Stimulated activated CD8-positive, alpha-beta memory T cell treated with anti-CD3 and anti-CD28 coated beads, Interleukin-12 subunit alpha, Interleukin-12 subunit beta, amount 100 ng/mL, for 24 hours (primary cell): ENCODE measurements around the gene AK2.
"Not testable (repeated sequence)": the region's sequence is repeated elsewhere in the genome, so short reads cannot be mapped to it uniquely, and the experiment has no call there.

ENCODE experiments used
- DNase-seq: peaks from one replicate; pipeline ENCODE4 v3.0.0-alpha.2; 2020; ENCODE audit errors: extremely low read depth

Gene AK2

DNA sequence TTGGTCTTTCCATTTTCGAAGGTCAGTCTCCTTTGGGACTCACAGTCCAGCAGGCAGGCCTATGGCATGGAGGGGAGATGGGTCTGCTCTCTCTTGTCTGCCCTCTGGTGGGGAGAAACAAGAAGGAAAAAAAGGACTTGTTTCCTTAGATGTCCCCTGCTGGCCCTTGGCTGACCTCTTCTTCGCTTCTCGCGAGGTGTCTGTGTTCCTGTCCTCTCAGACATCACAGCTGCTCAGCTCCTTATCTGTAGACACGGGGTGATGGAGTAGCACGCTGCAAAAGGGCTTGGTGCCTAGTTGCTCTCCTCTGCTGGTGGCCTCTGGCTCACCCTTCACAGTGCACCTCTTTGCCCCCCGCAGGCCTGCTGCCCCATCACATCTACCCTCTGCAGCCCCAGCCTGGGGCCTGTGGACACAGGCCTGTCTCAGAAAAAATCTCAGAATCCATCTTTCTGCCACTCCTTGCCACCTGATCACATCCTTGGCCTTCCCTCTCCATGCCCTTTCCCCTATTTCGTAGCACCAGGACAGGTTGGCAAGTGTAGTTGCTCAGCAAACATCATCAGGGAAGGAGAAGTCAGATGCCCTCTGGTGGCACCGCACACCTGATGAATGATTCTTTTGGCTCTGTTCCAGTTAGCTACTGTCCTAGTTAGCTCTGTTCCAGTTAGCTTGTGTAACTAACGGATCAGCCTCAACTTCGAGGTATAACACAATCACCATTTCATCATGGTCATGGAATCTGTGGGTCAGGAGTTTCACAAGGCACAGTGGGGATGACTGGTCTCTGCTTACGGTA, 18.7 kb upstream of the AK2 start:
- no peak for DNase-seq

- no peak for DNase-seq
These were observed 13.8 kb upstream of the AK2 start for GRCh38 chr1:33050221-33051076.

DNA sequence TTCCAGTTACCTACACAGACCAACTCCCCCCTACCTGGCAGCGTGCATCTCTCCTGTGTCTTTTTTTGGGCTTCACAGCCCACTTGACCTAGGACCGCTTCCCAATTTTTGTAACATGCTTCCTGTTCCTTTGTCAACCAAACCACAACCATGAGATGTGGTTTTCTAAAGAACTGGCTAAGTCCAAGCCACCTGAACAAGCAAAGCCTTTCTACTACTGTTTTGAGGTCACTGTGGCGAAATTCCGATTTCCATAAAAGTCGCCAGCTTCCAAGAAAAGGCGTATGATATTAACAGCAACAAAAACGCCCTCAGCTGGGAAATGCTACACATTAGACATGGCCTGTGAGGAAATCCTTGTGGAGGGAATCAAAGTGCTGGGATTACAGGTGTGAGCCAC, 12.7 kb upstream of the AK2 start:
- no peak for DNase-seq

GRCh38 chr1:33048426-33048825, 11.7 kb upstream of the AK2 start:
- DNase-seq, result no peak

DNA sequence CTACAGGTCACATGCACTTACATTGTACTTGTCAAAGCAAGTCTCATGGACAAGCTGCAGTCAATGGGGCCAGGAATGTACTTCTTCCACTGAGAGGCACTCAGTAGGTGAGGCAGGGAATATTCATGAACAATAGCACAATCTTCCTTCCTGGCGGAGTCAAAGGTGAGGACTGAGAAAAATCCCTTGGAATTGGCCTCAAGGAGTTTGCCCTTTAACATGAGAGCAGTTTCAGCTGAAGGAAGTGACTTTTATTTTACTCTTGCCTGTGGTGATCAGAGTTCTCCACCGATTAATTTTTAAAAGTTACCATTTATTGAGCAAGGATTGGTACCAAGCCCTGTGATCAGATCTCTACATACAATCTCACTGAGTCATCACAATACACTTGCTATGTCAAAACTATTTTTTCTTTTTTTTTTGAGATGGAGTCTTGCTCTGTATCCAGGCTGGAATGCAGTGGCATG, 11.2 kb upstream of the AK2 start:
- no peak for DNase-seq

DNA sequence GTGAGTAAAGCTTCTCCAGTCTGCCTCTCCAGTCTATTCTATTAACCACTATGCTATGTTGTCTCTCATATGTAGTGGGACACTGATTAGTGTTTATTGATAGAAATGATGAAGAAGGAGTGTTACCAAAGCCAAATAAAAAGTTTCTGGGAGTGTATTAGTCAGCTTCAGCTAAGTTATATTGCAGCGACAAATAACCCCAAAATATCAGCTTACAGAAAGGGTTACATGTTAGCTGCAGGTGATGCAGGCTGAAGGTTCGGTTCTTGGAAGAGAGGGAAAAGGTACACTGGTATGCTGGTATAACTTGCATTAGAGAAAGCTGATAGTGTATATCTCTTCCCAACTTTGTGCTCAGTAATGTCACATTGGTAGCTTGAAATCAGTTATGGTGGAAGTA, 10.6 kb upstream of the AK2 start:
- no peak for DNase-seq

GRCh38 chr1:33046234-33046633, 9.6 kb upstream of the AK2 start:
- DNase-seq, result not testable (repeated sequence)

- no peak for DNase-seq
These were observed 9.1 kb upstream of the AK2 start for GRCh38 chr1:33045814-33046213.

DNA sequence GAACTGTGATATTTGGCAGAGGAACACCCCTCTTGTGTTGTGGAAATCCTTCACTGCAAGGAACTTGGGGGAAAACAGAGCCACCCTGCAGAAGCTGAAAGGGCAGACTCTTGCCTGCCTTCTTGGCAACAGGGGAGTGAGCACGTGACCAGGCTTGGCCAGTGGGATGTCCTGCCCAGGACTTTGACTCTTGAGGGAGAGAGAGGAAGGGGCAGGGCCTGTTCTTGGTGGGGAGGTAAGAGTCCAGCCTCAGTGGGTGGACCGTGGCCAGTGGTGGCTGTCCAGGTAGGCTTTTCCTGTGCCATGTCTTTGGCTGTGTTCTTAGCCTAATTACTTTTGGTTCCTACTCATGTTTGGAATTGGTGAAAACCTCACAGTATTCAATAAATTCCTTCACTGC, 8.6 kb upstream of the AK2 start:
- DNase-seq, result no peak

GRCh38 chr1:33043267-33044092, 6.8 kb upstream of the AK2 start:
- no peak for DNase-seq

- no peak for DNase-seq
These were observed 6.1 kb upstream of the AK2 start for GRCh38 chr1:33042831-33043230.

- DNase-seq, result no peak
These were observed 4.3 kb upstream of the AK2 start for GRCh38 chr1:33041026-33041425.

- no peak for DNase-seq
These were observed 3.2 kb upstream of the AK2 start for GRCh38 chr1:33039840-33040239.

DNA sequence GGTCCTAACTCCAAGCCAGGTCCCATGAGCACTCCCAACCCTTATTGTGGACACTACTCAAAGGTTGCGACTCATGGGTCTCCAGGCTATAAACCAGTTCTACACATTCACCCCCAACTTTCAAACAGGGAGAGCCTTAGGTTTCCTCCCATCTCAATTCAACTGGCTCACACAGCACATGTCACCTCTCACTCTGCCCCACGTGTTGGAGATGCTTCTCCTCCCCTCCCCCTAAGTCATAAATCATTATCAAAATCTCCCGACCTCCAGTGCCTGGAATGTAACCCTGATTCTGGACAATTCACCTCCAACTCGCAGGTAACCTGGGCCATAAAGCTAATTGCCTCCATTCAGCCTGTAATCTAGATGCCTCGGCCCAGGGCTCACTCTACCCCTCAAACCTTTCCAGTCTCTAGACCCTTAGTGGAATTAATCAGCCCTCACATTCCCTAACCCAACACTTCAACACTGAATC, 595 bp downstream of the AK2 start:
- no peak for DNase-seq

- DNase-seq, result no peak
These were observed 4.4 kb downstream of the AK2 start for GRCh38 chr1:33032126-33032869.

- no peak for DNase-seq
These were observed 5.2 kb downstream of the AK2 start for GRCh38 chr1:33031506-33031905.

DNA sequence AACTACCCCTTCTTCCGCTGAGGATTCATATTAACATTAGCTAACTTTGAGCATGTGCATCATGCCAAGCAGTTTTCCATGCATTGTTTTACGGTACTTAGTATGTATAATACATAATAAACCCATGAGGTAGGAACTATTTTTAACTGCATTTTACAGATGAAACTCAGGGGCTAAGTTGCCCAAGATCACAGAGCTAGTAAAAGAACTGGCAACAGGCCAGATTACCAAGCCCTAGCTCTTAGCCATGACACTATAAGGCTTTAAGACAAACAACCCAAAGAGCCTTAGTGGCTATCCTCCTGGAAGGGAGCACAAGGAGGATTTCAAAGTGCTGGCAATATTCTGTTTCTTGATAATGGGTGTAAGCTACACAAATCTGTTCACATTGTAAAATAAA, 6.1 kb downstream of the AK2 start:
- no peak for DNase-seq

- DNase-seq, result no peak
These were observed 6.8 kb downstream of the AK2 start for GRCh38 chr1:33029921-33030320.

DNA sequence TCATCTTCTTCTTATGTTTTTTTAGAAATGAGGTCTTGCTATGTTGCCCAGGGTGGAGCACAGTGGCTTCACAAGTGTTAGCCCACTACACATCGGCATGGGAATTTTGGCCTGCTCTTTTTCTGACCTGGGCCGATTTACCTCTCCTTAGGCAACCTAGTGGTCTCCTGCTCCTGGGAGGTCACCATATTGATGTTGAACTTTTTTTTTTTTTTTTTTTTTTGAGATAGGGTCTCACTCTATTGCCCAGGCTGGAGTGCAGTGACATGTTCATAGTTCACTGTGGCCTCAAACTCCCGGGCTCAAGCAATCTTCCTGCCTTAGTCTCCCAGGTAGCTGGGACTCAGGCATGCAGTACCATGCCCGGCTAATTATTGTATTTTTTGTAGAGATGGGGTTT, 7.5 kb downstream of the AK2 start:
- no peak for DNase-seq

DNA sequence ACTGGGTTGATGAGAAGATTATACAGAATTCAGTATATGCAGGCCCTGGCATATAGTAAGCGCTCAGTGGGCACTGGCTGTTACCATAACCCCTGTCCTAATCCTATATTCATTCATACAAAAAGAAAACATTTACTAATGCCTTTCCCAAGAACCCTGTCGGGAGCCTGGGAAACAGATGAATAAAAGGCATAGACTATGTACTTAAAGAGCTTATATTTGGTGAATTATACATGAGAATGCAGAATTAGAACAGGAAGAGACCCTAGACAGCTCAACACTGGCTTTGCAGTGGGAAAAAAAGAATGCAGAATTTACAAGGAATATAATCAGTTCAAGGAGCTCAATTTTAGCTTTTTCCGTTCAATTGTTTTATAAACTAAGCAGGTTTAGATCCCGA, 10.9 kb downstream of the AK2 start:
- no peak for DNase-seq

DNA sequence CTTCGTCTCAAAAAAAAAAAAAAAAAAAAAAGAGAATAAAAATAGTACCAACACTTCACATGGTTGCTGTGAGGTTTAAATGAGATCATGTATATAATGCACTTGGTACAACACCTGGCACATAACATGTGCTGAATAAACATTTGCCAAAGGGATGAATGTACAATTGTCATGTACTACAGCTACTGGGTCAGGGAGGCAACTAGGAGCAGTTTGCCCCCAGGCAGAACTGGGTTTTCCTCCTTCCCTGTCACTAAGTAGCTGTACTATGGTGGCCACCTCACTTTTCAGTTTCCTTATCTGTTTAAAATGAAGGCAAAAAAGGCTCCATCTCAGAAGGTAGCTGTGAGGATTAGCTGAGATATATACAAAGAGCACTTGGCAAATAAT, 11.5 kb downstream of the AK2 start:
- DNase-seq, result no peak
